Measurements from ENCODE around the gene LRRFIP2. TPM values are rescaled to one million over a fixed set of nuclear protein-coding genes. Genes with fewer than 3 reads are reported as not detected.

Gene LRRFIP2
- polyA plus RNA-seq, 3 donors = 37.6 to 43.2 (median 39.8) TPM

DNA sequence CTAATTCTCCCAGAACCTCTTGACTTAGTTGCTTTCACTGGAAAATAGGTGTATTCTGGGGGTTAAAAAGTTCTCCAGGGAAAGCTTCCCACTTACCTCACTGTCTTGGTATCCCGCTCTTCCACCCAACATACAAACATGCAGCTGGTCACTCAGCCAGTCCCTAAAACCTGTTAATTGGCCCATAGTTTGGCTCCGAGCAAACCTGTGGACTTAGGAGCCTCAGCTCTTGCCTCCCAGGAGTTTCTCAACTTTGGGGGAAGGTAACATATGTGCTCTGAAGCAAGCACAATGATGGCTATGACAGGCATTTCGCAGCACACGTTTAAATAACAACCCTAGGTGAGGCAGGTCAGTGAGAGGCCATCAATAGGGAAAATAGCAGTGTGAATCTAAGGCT lies 25.8 kb upstream of the LRRFIP2 start:
- no peak for DNase-seq (ENCODE audit: extremely low read depth in 1 of 11, low read depth in 9 of 11, low spot score in 4 of 11)

GRCh38 chr3:37198996-37199395 lies 24.6 kb upstream of the LRRFIP2 start:
- no peak for DNase-seq (ENCODE audit: extremely low read depth in 1 of 11, low read depth in 9 of 11, low spot score in 4 of 11)

GRCh38 chr3:37198547-37198946 lies 24.2 kb upstream of the LRRFIP2 start:
- no peak for DNase-seq (ENCODE audit: extremely low read depth in 1 of 11, low read depth in 9 of 11, low spot score in 4 of 11)

- DNase-seq (ENCODE audit: extremely low read depth in 1 of 11, low read depth in 9 of 11, low spot score in 4 of 11) = no peak
Observed at GRCh38 chr3:37197810-37198371, 23.5 kb upstream of the LRRFIP2 start.

DNA sequence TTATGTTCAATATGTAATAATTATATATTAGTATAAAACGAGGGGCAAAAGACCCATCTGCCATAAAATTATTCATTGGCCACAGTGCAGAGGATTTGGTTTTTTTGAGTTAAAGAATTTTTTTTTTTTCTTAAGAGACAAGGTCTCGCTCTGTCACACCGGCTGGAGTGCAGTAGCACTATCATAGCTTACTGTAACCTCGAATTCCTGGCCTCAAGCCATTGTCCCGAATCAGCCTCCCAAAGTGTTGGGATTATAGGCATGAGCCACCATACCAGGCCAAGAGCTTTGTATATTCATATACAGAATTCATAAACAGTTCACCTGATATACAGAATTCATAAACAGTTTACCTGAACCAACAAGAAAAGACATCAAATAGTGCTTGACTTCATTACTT lies 20.2 kb upstream of the LRRFIP2 start:
- DNase-seq (ENCODE audit: extremely low read depth in 1 of 11, low read depth in 9 of 11, low spot score in 4 of 11) = no peak

DNA sequence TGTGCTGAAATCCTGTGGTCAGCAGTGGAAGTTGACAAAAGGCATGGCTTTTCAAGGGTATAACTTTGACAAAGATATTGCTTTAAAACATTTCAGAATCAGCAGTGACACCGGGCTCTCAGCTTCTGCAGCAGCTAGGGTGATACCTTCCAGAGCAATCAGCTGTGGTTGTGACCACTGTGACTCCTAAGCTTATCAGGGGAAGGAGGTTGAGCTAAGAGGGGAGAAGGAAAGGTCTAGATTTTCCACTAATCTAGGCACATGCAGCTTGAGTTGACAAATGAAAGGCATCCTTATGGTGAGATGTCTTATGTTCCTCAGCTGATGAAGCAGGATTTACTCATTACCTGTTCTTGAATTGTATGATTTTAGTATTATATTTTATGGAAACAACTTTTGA lies 16.3 kb upstream of the LRRFIP2 start:
- no peak for DNase-seq (ENCODE audit: extremely low read depth in 1 of 11, low read depth in 9 of 11, low spot score in 4 of 11)

DNA sequence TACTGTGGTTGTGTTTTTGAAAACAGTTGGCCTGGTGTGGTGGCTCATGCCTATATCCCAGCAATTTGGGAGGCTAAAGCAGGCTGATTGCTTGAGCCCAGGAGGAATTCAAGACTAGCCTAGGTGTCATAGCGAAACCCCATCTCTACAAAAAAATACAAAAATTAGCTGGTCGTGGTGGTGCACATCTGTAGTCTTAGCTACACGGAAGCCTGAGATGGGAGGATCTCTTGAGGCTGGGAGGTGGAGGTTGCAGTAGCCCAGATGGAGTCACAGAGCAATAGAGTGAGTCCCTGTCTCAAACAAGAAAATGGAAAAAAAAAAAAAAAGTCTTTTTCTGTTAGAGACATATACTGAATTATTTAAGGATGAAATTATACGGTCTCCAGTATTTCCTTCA lies 14.7 kb upstream of the LRRFIP2 start:
- no peak for DNase-seq (ENCODE audit: extremely low read depth in 1 of 11, low read depth in 9 of 11, low spot score in 4 of 11)

DNA sequence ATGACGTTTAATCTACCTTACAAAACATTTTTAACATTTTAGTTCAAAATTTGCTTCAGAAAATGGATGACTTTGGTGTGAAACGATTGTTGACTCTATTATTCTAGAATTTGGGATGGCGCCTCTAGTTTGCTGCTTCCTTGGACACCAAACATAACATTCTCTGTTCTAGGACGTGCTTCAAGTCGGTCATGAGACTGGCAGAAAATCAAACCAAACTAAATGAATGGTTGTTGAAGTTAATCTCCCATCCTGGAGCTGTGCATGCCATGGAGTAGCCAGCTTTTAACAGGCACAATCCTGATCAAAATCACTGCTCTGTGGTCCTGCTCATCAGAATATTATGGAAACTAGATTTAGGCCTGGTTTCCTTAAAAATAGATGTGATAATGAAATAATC lies 9.6 kb upstream of the LRRFIP2 start:
- no peak for DNase-seq (ENCODE audit: extremely low read depth in 1 of 11, low read depth in 9 of 11, low spot score in 4 of 11)

GRCh38 chr3:37183375-37183831 lies 9.0 kb upstream of the LRRFIP2 start:
- no peak for DNase-seq (ENCODE audit: extremely low read depth in 1 of 11, low read depth in 9 of 11, low spot score in 4 of 11)

DNA sequence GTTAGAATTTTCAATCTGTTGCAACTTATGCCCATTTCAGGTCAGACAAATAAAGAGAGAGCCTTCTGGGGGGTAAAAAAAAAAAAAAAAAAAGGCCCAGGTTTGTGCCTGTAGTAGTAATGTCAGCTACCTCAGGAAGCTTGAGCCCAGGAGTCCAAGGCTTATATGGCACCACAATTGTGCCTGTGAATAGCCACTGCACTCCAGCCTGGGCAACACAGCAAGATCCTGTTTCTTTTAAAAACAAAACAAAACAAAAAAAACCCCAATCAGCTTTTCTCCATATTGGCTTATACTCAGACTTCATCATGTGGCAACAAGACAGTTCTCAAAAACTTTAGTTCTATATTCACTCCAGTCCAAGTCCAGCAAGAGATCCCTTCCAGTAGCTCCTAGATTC lies 8.4 kb upstream of the LRRFIP2 start:
- DNase-seq (ENCODE audit: extremely low read depth in 1 of 11, low read depth in 9 of 11, low spot score in 4 of 11) = no peak

DNA sequence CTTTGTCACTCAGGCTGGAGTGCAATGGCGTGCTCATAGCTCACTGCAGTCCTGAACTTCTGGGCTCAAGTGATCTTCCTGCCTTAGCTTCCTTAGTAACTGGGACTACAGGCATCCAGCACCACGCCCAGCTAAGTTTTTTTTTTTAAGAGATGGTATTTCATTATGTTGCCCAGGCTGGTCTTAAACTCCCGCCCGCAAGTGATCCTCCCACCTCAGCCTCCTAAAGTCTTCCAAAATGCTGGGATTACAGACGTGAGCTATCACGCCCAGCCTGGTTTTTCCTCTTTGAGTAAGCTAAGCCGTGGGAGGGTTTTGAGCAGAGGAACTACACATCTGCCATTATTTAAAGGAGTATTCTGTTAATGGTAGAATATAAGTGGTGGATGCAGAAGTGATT lies 7.4 kb upstream of the LRRFIP2 start:
- no peak for DNase-seq (ENCODE audit: extremely low read depth in 1 of 11, low read depth in 9 of 11, low spot score in 4 of 11)

DNA sequence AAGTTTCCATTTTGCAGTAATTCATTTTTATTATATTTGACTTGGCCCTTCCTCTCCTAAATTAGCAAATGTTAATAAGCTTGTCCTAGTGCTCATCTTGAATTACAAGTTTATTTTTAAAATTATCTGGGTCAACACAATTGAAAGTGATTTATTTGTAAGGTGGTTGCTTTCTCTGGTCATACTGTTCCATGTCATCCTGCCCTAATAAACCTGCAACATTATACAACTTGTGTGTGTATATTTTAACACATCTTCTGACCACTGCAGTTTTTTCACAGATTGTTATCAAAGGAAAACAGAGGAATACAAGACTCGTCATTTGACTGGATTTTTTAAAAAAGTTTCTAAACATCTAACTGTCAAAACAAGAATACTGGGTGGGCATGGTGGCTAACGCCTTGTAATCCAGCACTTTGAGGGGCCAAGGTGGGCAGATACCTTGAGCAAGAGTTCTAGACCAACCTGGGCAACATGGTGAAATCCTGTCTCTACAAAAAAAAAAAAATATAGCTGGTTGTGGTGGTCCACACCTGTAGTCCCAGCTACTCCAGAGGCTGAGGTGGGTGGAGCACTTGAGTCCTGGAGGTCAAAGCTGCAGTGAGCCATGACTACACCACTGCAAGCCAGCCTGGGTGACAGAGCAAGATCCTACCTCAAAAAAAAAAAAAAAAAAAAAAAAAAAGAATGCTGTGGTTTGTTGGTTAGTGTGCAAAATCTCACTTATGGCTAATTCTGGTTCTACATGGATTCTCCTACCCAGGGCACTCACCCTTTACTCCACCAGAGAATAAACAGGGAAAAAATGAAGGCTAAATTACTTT lies 5.0 kb upstream of the LRRFIP2 start:
- DNase-seq (ENCODE audit: extremely low read depth in 1 of 11, low read depth in 9 of 11, low spot score in 4 of 11) = no peak

GRCh38 chr3:37173806-37174205 lies 576 bp downstream of the LRRFIP2 start:
- no peak for DNase-seq (ENCODE audit: extremely low read depth in 1 of 11, low read depth in 9 of 11, low spot score in 4 of 11)

- DNase-seq (ENCODE audit: extremely low read depth in 1 of 11, low read depth in 9 of 11, low spot score in 4 of 11) = no peak
Observed at GRCh38 chr3:37171144-37171543, 3.2 kb downstream of the LRRFIP2 start.

DNA sequence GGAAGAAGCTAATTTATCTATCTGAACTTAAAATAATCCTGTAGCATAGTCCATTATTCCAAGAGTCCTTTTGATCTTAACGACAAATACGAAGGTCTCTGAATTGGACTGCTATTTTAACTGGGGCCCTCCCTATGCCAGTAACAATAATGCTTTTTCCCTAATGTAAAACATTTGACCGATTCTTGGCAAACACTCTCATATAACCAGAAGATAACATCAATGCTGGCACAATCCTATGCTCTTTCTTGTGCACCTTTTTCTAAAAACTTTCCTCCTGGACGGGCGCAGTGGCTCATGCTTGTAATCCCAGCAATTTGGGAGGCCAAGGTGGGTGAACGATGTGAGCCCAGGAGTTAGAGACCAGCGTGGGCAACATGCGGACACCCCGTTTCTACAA lies 3.9 kb downstream of the LRRFIP2 start:
- no peak for DNase-seq (ENCODE audit: extremely low read depth in 1 of 11, low read depth in 9 of 11, low spot score in 4 of 11)

- DNase-seq (ENCODE audit: extremely low read depth in 1 of 11, low read depth in 9 of 11, low spot score in 4 of 11) = no peak
Observed at GRCh38 chr3:37170060-37170459, 4.3 kb downstream of the LRRFIP2 start.

DNA sequence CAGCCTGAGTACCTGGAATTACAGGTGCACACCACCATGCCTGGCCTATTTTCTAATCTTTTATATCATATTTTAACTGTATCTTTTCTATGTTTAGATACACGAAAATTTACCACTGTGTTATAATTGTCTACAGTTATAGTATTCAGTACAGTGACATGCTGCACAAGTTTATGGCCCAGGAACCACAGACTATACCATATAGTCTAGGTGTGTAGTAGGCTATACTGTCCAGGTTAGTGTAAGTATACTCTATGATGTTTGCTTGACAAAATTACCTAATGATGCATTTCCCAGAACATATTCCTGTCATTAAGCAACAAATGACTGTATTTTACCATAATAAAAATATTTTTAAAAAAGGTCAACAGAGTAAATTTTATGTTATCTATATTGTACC lies 5.5 kb downstream of the LRRFIP2 start:
- no peak for DNase-seq (ENCODE audit: extremely low read depth in 1 of 11, low read depth in 9 of 11, low spot score in 4 of 11)

DNA sequence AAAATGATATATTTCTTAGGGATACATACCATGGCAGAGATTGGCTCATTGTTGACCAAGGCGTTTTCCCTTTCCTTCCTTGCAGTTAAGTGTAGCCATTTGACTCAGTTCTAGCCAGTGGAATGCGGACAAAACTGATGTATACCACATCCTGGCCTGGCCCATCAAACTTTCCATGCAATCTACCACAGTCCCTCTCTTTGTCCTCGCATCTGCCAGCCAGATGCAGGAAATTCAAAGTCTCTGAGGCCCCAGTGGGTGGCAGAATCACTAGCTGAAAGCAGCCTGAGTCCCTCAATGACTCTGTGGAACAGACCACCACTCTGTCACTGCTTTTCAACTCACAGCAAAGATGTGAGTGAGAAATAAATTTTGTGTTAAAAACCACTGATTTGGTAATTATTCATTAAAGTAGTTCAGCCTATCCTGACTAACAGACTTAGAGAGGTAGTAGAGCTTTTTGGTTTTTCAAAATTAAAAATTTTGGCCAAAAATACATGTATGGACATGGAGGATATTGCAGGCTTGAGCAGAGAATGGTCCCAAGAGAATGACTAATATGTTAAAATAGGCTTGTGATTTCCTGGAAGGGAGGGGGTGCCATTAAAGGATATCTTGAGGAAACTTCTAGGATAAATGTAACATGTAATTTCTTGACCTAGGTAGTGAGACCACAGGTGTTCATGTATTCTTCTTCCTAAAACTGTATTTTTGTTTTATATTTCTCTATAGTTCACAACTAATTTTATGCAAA lies 10.9 kb downstream of the LRRFIP2 start:
- DNase-seq (ENCODE audit: extremely low read depth in 1 of 11, low read depth in 9 of 11, low spot score in 4 of 11) = no peak

DNA sequence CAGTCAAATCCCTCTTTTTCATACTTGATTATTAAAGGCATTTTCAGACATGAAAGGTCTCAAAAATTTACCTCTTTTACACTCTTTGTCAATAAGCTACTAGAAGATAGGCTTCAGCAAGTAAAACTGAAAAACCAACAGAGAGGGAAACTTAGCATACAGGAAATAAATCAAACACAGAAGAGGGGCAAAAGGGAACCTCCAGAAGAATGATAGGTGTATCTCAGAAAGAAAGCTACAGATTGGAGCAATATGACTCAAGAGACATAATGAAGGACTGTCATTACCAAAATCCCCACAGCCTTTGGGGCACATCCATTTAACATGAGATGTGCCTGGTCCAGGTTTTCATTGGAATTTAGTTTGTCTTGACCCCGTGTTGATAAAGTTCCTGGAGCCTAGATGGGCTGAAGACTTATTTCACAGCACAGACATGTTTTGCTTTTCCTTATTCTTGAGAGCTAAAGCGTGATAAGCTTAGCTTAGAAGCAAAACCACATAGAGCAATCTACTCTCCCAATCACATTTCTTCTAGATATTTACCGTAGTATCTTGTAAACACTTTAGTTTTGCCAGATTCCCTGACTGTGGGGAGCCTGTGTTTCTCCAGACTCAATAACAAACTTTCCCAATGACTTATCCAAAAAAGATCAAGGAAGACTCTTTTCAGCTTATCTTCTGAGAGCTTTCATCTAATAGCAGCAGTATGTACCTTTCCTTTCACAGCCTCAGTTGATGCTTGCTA lies 11.7 kb downstream of the LRRFIP2 start:
- no peak for DNase-seq (ENCODE audit: extremely low read depth in 1 of 11, low read depth in 9 of 11, low spot score in 4 of 11)

DNA sequence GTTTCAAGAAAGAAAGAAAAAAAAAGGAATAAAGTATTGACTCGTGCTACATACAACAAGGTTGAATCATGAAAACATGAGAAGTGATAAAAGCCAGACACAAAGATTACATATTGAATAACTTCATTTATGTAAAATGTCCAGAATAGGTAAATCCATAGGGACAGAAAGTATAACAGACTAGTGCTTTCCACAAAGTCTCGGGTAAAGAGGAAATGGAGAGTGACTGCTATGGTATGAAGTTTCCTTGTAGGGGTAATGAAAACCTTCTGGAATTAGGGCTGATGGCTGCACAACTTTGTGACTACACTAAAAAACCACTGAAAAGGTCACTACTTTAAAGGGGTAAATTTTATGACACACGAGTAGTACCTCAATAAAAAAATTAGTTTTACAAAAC lies 13.0 kb downstream of the LRRFIP2 start:
- DNase-seq (ENCODE audit: extremely low read depth in 1 of 11, low read depth in 9 of 11, low spot score in 4 of 11) = no peak

All from renal cortex interstitium (tissue), 11 donors.